ENCODE results near the gene NAGA. TPM values are rescaled to one million over a fixed set of nuclear protein-coding genes. Genes with fewer than 3 reads are reported as not detected.

Gene NAGA
- total RNA-seq, 1 donor = 42.8 TPM

DNA sequence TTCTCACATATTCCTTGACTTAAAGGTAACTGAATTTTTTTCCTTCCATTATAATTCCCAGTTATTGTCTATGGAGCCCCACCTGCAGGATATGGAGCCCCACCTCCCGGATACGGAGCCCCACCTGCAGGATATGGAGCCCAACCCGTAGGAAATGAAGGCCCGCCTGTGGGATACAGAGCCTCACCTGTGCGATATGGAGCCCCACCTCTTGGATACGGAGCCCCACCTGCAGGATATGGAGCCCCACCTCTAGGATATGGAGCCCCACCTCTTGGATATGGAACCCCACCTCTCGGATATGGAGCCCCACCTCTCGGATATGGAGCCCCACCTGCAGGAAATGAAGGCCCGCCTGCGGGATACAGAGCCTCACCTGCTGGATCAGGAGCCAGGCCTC, 43.9 kb downstream of the NAGA start:
- Histone ChIP-seq H3K27me3 (ENCODE audit: insufficient read depth, low read length) (no peaks in the 10 kb centered on the region), H3K4me3 (ENCODE audit: low read length) (no peak overlapping the region), H3K4me1 (ENCODE audit: insufficient read depth, low read length) (peaks cover 7% of the 10 kb centered on the region), H3K9me3 (ENCODE audit: low read depth, low read length) (no peaks in the 10 kb centered on the region)

DNA sequence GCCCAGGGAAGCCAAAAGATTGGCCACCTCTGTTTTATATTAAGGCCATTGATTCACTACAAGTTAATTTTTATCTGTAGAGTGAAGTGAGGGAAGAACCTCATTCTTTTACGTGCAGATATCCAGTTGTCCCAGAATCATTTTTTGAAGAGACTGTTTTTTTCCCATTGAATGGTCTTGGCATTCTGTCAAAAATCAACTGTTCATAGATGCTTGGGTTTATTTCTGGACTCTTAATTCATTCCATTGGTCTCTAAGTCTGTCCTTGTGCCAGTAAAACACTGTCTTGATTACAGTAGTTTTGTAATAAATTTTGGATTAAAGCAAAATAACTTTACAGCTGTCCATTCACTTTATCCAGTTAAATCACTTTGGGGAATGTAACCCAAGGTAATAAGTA, 45.2 kb downstream of the NAGA start:
- Histone ChIP-seq H3K4me3 (ENCODE audit: low read length) (no peak overlapping the region), H3K9me3 (ENCODE audit: low read depth, low read length) (no peaks in the 10 kb centered on the region), H3K4me1 (ENCODE audit: insufficient read depth, low read length) (peaks cover 7% of the 10 kb centered on the region), H3K27me3 (ENCODE audit: insufficient read depth, low read length) (no peaks in the 10 kb centered on the region)

DNA sequence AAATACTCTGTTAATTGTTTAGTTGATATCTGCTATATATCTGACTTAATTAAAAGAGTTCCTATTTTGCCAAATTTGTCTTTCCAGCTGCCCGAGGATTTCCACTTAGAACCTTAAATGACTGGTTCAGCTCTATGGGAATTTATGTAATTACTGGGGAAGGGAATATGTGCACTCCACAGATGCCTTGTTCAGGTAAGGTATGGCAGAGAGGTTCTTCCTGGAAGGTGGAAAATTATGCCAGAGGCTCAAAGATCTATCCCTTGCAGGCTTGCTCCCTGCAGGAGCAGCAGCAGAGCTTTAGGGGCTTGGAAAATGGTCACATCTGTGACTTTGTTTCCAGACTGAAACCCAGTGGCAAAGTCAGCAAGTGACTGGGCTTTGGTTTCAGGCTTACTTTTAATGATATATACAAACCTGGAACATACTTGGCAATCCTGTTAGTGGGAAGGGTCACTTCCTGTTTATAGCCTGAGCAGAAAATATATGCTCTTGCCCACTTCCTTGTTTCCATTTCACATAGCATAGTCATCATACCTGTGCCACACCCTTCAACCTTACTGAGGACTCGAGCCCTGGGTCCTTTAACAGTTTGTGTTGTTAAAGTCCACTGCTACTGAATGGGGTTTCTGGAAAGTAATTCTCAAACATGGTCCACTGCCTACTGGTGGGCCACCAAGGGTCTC, 48.3 kb downstream of the NAGA start:
- no peak overlapping the region for H3K4me3 ChIP-seq (ENCODE audit: low read length)
- H3K27me3 ChIP-seq (ENCODE audit: insufficient read depth, low read length) = no peaks in the 10 kb centered on the region
- no peaks in the 10 kb centered on the region for H3K9me3 ChIP-seq (ENCODE audit: low read depth, low read length)
- H3K4me1 ChIP-seq (ENCODE audit: insufficient read depth, low read length) = peaks cover 7% of the 10 kb centered on the region

DNA sequence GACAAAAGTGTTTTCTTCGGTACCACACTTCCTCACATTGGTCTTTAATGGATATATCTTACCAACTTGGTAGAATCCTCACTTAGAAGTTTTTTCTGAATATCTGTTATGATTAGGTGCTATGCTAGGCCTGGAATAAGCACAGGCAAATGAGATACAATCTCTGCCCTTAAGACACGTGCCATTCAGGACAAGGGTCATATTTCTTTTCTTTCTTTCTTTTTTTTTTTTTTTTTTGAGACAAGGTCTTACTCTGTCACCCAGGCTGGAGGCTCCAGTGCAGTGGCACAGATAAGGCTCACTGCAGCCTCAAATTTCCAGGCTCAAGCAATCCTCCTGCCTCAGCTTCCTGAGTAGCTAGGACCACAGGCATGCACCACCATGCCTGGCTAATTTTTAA, 49.0 kb downstream of the NAGA start:
- Histone ChIP-seq H3K9me3 (ENCODE audit: low read depth, low read length) (no peaks in the 10 kb centered on the region), H3K4me3 (ENCODE audit: low read length) (no peak overlapping the region), H3K4me1 (ENCODE audit: insufficient read depth, low read length) (peaks cover 7% of the 10 kb centered on the region), H3K27me3 (ENCODE audit: insufficient read depth, low read length) (no peaks in the 10 kb centered on the region)

DNA sequence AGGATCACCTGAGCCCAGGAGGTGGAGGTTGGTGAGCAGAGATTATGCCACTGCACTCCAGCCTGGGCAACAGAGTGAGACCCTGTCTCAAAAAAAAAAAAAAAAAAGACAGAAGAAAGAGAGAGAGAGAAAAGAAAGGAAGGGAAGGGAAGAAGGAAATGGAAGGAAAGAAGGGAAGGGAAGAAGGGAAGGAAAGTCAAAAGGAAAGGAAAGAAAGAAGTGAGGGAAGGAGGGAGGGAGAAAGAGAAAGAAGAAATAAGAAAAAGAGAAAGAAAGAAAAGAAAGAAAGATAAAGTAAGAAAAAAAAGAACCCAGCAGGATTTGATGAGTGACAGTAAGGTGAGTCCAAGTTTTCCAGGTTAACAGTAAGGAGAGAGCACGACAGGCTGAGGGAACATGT, 52.4 kb downstream of the NAGA start:
- Histone ChIP-seq H3K9me3 (ENCODE audit: low read depth, low read length) (no peaks in the 10 kb centered on the region), H3K4me1 (ENCODE audit: insufficient read depth, low read length) (peaks cover 7% of the 10 kb centered on the region), H3K27me3 (ENCODE audit: insufficient read depth, low read length) (no peaks in the 10 kb centered on the region), H3K4me3 (ENCODE audit: low read length) (no peak overlapping the region)

DNA sequence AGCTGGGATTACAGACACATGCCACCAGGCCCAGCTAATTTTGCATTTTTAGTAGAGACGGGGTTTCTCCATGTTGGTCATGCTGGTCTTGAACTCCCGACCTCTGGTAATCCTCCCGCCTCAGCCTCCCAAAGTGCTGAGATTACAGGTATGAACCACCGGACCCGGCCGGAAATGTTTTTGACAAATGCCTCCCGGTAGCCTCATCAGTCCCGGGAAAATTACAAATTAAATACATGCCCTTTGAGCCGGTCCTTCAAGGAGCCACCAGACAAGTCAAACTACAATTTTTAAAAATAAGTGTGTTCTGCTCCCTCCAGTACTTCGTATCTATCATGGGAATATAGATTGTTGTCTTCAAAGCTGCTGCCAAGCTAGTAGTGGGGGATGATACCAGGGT, 54.5 kb downstream of the NAGA start:
- Histone ChIP-seq H3K9me3 (ENCODE audit: low read depth, low read length) (no peaks in the 10 kb centered on the region), H3K4me1 (ENCODE audit: insufficient read depth, low read length) (no peaks in the 10 kb centered on the region), H3K27me3 (ENCODE audit: insufficient read depth, low read length) (no peaks in the 10 kb centered on the region), H3K4me3 (ENCODE audit: low read length) (no peak overlapping the region)

DNA sequence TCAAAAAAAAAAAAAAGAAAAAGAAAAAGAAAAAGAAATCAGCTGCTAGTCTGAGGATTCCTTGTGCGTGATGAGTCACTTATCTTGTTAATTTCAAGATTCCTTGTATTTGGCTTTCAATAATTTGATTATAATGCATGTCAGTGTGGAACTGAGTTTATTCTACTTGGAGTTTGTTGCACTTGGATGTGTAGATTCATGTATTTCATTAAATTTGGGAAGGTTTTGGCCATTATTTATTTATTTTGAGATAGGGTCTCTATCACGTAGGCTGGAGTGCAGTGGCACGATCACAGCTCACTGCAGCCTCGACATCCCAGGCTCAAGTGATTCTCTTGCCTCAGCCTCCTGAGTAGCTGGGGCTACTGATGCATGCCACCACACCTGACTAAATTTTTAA, 57.2 kb downstream of the NAGA start:
- Histone ChIP-seq H3K4me3 (ENCODE audit: low read length) (no peak overlapping the region), H3K4me1 (ENCODE audit: insufficient read depth, low read length) (no peaks in the 10 kb centered on the region), H3K27me3 (ENCODE audit: insufficient read depth, low read length) (peaks cover 3% of the 10 kb centered on the region), H3K9me3 (ENCODE audit: low read depth, low read length) (peaks cover 12% of the 10 kb centered on the region)

DNA sequence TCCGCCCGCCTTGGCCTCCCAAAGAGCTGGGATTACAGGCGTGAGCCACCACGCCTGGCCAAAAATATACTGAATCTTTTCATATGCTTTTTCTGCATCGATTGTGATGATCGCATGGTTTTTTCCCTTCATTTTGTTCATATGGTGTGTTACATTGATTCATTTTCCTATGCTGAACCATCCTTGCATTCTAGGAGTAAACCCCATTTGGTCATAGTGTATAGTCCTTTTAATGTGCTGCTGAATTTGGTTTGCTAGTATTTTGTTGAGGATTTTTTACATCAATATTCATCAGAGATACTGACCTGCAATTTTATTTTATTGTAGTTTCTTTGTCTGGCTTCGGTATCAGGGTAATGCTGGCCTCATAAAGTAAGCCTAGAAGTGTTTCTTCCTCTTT, 59.8 kb downstream of the NAGA start:
- peaks cover 3% of the 10 kb centered on the region for H3K27me3 ChIP-seq (ENCODE audit: insufficient read depth, low read length)
- H3K9me3 ChIP-seq (ENCODE audit: low read depth, low read length) = peaks cover 12% of the 10 kb centered on the region
- H3K4me1 ChIP-seq (ENCODE audit: insufficient read depth, low read length) = no peaks in the 10 kb centered on the region
- no peak overlapping the region for H3K4me3 ChIP-seq (ENCODE audit: low read length)

Other genes with a start within 250 kb of the NAGA start
- gene SREBF2, start 237.7 kb downstream of the NAGA start, total RNA-seq = 47.9 TPM
- 0.52 TPM for gene SHISA8, start 155.7 kb downstream of the NAGA start, total RNA-seq
- gene TNFRSF13C, start 144.0 kb downstream of the NAGA start, total RNA-seq = 15.7 TPM
- gene CENPM, start 123.7 kb downstream of the NAGA start, total RNA-seq = 11.9 TPM
- gene SEPTIN3, start 101.4 kb downstream of the NAGA start, total RNA-seq = 0.10 TPM
- gene WBP2NL, start 72.0 kb downstream of the NAGA start, total RNA-seq = 0.42 TPM
- gene PHETA2, start 3.4 kb upstream of the NAGA start, total RNA-seq = 0.94 TPM
- 14.9 TPM for gene SMDT1, start 8.9 kb upstream of the NAGA start, total RNA-seq
- gene NDUFA6, start 20.0 kb upstream of the NAGA start, total RNA-seq = 49.3 TPM
- gene CYP2D6, start 60.0 kb upstream of the NAGA start, total RNA-seq = 0.84 TPM
- gene TCF20, start 199.8 kb upstream of the NAGA start, total RNA-seq = 53.8 TPM